Stimulated activated naive B cell treated with anti-CD40 and anti-IgM and Interleukin-4, amounts not matched to agents 10 μg/mL and 1 μg/mL and 100 μg/mL, for 72 hours (primary cell): ENCODE measurements around the gene ZNF554.

Source experiments
- ATAC-seq, 2 donors: fragments of 150-1000 bp; cut with Tn5 transposase; replicated peaks; 2 replicates each; pipeline ENCODE4 v1.10.0; 2021; ENCODE audit warnings: moderate library complexity in 1 of 2
- DNase-seq: peaks from one replicate; pipeline ENCODE4 v3.0.0; 2021
- H3K27ac Mint-ChIP-seq: one replicate; pipeline ENCODE4 v1.8.0; 2022; ENCODE audit warnings: mild to moderate bottlenecking, mixed read lengths
- H3K27me3 Mint-ChIP-seq, 2 donors: one replicate each; pipeline ENCODE4 v1.8.0; 2022; ENCODE audit warnings: mixed read lengths in 2 of 2
- H3K36me3 Mint-ChIP-seq, 2 donors: one replicate each; pipeline ENCODE4 v1.8.0; 2022; ENCODE audit warnings: mixed read lengths in 2 of 2, mild to moderate bottlenecking in 1 of 2
- H3K4me1 Mint-ChIP-seq, 2 donors: one replicate each; pipeline ENCODE4 v1.8.0; 2022; ENCODE audit warnings: mixed read lengths in 2 of 2, mild to moderate bottlenecking in 1 of 2
- H3K4me3 Mint-ChIP-seq, 2 donors: one replicate each; pipeline ENCODE4 v1.8.0; 2022; ENCODE audit warnings: mild to moderate bottlenecking in 2 of 2, mixed read lengths in 2 of 2, moderate library complexity in 1 of 2
- H3K9me3 Mint-ChIP-seq, 2 donors: one replicate each; pipeline ENCODE4 v1.8.0; 2022; ENCODE audit warnings: mixed read lengths in 2 of 2, mild to moderate bottlenecking in 1 of 2

Gene ZNF554

GRCh38 chr19:2822846-2823245, 3.2 kb downstream of the ZNF554 start:
- ATAC-seq (no peak), DNase-seq (no peak)
- no peak overlapping the region for H3K4me3 Mint-ChIP-seq
- no peaks in the 10 kb centered on the region for H3K27me3 Mint-ChIP-seq
- peaks cover 5 to 8% of the 10 kb centered on the region in 2 donors for H3K9me3 Mint-ChIP-seq
- H3K4me1 Mint-ChIP-seq: peaks cover 12 to 20% of the 10 kb centered on the region in 2 donors
- peak overlapping the region; percentile 9 for H3K27ac Mint-ChIP-seq
- peaks cover 14 to 17% of the 10 kb centered on the region in 2 donors for H3K36me3 Mint-ChIP-seq

- H3K36me3 Mint-ChIP-seq: peaks cover 22 to 24% of the 10 kb centered on the region in 2 donors
- no peaks in the 10 kb centered on the region for H3K27me3 Mint-ChIP-seq
- H3K9me3 Mint-ChIP-seq: peaks cover 8 to 11% of the 10 kb centered on the region in 2 donors
- H3K4me3 Mint-ChIP-seq: no peak overlapping the region
- no peak for DNase-seq
- no peak for ATAC-seq
- H3K4me1 Mint-ChIP-seq: peaks cover 17 to 24% of the 10 kb centered on the region in 2 donors
- H3K27ac Mint-ChIP-seq: no peak overlapping the region
Observed at GRCh38 chr19:2823646-2824045, 4.0 kb downstream of the ZNF554 start.

GRCh38 chr19:2824129-2824528, 4.5 kb downstream of the ZNF554 start:
- no peaks in the 10 kb centered on the region for H3K27me3 Mint-ChIP-seq
- no peak overlapping the region for H3K27ac Mint-ChIP-seq
- peaks cover 17 to 22% of the 10 kb centered on the region in 2 donors for H3K4me1 Mint-ChIP-seq
- H3K36me3 Mint-ChIP-seq: peaks cover 25 to 28% of the 10 kb centered on the region in 2 donors
- no peak for ATAC-seq
- peaks cover 9 to 12% of the 10 kb centered on the region in 2 donors for H3K9me3 Mint-ChIP-seq
- DNase-seq: no peak
- H3K4me3 Mint-ChIP-seq: no peak overlapping the region

GRCh38 chr19:2827022-2827421, 7.4 kb downstream of the ZNF554 start:
- Mint-ChIP-seq H3K4me3 (no peak overlapping the region), H3K27me3 (no peaks in the 10 kb centered on the region), H3K4me1 (peaks cover 13 to 14% of the 10 kb centered on the region in 2 donors), H3K9me3 (peaks cover 15 to 16% of the 10 kb centered on the region in 2 donors), H3K36me3 (peaks cover 36 to 38% of the 10 kb centered on the region in 2 donors), H3K27ac (no peak overlapping the region)
- DNase-seq: no peak
- ATAC-seq: no peak

- peaks cover 13 to 14% of the 10 kb centered on the region in 2 donors for H3K4me1 Mint-ChIP-seq
- peak overlapping the region; percentile 91 for H3K27ac Mint-ChIP-seq
- H3K36me3 Mint-ChIP-seq: peaks cover 45 to 46% of the 10 kb centered on the region in 2 donors
- DNase-seq: peak; percentile 37
- peaks cover 19 to 21% of the 10 kb centered on the region in 2 donors for H3K9me3 Mint-ChIP-seq
- H3K27me3 Mint-ChIP-seq: no peaks in the 10 kb centered on the region
- peak in 1 of 2 donors; percentile 92 for ATAC-seq
- no peak overlapping the region for H3K4me3 Mint-ChIP-seq
Observed at GRCh38 chr19:2827840-2828489, 8.3 kb downstream of the ZNF554 start.

- Mint-ChIP-seq H3K4me1 (no peaks in the 10 kb centered on the region), H3K4me3 (no peak overlapping the region), H3K9me3 (peaks cover 34 to 36% of the 10 kb centered on the region in 2 donors), H3K27ac (no peak overlapping the region), H3K36me3 (peaks cover 55 to 60% of the 10 kb centered on the region in 2 donors), H3K27me3 (no peaks in the 10 kb centered on the region)
- ATAC-seq (no peak), DNase-seq (no peak)
Observed at GRCh38 chr19:2834294-2834871, 14.7 kb downstream of the ZNF554 start.

GRCh38 chr19:2837430-2837829, 17.8 kb downstream of the ZNF554 start:
- Mint-ChIP-seq H3K27me3 (no peaks in the 10 kb centered on the region), H3K27ac (no peak overlapping the region), H3K4me3 (no peak overlapping the region), H3K4me1 (peaks cover 5 to 13% of the 10 kb centered on the region in 2 donors), H3K9me3 (peaks cover 27 to 33% of the 10 kb centered on the region in 2 donors), H3K36me3 (peaks cover 47 to 51% of the 10 kb centered on the region in 2 donors)
- DNase-seq: no peak
- no peak for ATAC-seq

- H3K4me3 Mint-ChIP-seq: peak within 1 kb of the TSS; percentile 95 to 99
- peak within 1 kb of the TSS; percentile 99 for H3K27ac Mint-ChIP-seq
- DNase-seq (peak; percentile 99), ATAC-seq (peak; percentile 97)
- H3K27me3 Mint-ChIP-seq: no peaks in the 10 kb centered on the region
- peaks cover 16 to 34% of the 10 kb centered on the region in 2 donors for H3K36me3 Mint-ChIP-seq
- H3K9me3 Mint-ChIP-seq: peaks cover 7 to 9% of the 10 kb centered on the region in 2 donors
- H3K4me1 Mint-ChIP-seq: peaks cover 10 to 27% of the 10 kb centered on the region in 2 donors
Observed at GRCh38 chr19:2840794-2841791, 21.4 kb downstream of the ZNF554 start, which contains the start of gene ZNF555. ZNF555 (plus strand) TSS chr19:2841475; CDS start chr19:2841573, 98 bp downstream.

GRCh38 chr19:2841855-2842574, 22.3 kb downstream of the ZNF554 start:
- Mint-ChIP-seq H3K27ac (peak overlapping the region; percentile 70), H3K36me3 (peaks cover 6 to 29% of the 10 kb centered on the region in 2 donors), H3K4me3 (peak overlapping the region; percentile 82 to 83), H3K9me3 (no peaks in the 10 kb centered on the region), H3K4me1 (peaks cover 10 to 27% of the 10 kb centered on the region in 2 donors), H3K27me3 (no peaks in the 10 kb centered on the region)
- DNase-seq (no peak), ATAC-seq (peak in 1 of 2 donors; percentile 17)

GRCh38 chr19:2845107-2845506, 25.4 kb downstream of the ZNF554 start:
- DNase-seq: no peak
- no peak overlapping the region for H3K4me3 Mint-ChIP-seq
- ATAC-seq: no peak
- peaks cover 12 to 31% of the 10 kb centered on the region in 2 donors for H3K4me1 Mint-ChIP-seq
- H3K36me3 Mint-ChIP-seq: peaks cover 8 to 37% of the 10 kb centered on the region in 2 donors
- H3K27me3 Mint-ChIP-seq: no peaks in the 10 kb centered on the region
- H3K27ac Mint-ChIP-seq: no peak overlapping the region
- peaks cover under 1 to 1% of the 10 kb centered on the region in 2 donors for H3K9me3 Mint-ChIP-seq

- no peak overlapping the region for H3K4me3 Mint-ChIP-seq
- no peaks in the 10 kb centered on the region for H3K27me3 Mint-ChIP-seq
- no peak for DNase-seq
- H3K27ac Mint-ChIP-seq: no peak overlapping the region
- peaks cover 6 to 8% of the 10 kb centered on the region in 2 donors for H3K9me3 Mint-ChIP-seq
- ATAC-seq: no peak
- peaks cover 16 to 27% of the 10 kb centered on the region in 2 donors for H3K4me1 Mint-ChIP-seq
- H3K36me3 Mint-ChIP-seq: peaks cover 12 to 45% of the 10 kb centered on the region in 2 donors
Observed at GRCh38 chr19:2846180-2846894, 26.7 kb downstream of the ZNF554 start.

GRCh38 chr19:2847507-2847906, 27.8 kb downstream of the ZNF554 start:
- Mint-ChIP-seq H3K9me3 (peaks cover 9 to 14% of the 10 kb centered on the region in 2 donors), H3K4me1 (peaks cover 11 to 22% of the 10 kb centered on the region in 2 donors), H3K36me3 (peaks cover 22 to 53% of the 10 kb centered on the region in 2 donors), H3K27ac (no peak overlapping the region), H3K27me3 (no peaks in the 10 kb centered on the region), H3K4me3 (no peak overlapping the region)
- ATAC-seq (no peak), DNase-seq (no peak)

GRCh38 chr19:2848616-2849015, 28.9 kb downstream of the ZNF554 start:
- ATAC-seq (no peak), DNase-seq (no peak)
- Mint-ChIP-seq H3K9me3 (peaks cover 11 to 21% of the 10 kb centered on the region in 2 donors), H3K27me3 (no peaks in the 10 kb centered on the region), H3K27ac (no peak overlapping the region), H3K4me3 (no peak overlapping the region), H3K36me3 (peaks cover 34 to 62% of the 10 kb centered on the region in 2 donors), H3K4me1 (peaks cover 8 to 18% of the 10 kb centered on the region in 2 donors)
